Measurements from ENCODE around the gene MGLL.

DNA sequence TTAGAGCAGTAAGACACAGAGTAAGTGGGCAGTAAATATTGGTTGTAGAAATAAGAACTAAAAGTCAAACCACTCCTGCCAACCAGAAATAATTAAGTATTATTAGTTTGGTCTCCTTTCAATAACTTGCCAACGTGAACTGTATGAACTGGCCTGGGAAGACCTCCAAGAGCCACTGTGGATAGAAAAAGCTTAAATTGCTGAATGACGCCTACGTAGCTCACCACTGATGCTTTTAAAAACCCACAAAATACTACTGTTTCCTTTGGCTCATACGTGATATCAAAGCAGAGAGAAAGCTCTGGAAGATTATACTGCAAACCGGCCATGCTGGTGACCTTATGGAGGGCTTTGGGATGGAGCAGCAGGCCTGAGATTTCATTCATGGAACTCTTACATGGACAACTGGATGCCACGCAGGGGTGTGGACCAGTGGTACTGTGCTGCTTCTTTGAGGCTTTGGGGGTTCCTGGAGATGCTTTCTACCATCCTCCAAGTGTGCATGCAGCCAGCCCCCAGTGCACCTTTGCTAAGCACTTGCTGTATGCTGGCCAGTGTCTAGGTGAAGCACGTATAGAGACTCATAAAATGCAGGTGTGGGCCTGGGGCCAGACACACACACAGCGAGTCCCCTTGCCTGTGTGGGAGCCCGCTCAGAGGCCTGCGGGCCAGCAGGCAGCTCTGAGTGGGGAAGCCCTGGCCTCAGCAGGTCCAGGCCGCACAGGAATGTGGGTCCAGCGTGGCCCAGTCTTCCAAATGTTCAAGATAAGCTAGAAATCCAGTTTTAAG, 82.8 kb downstream of the MGLL start:
- TF ChIP-seq POLR2AphosphoS5 (IDR thresholded peaks at IDR 0.05; ENCODE audit: borderline replicate concordance, low read depth, low read length), result no peak
- TF ChIP-seq EZH2 (IDR thresholded peaks at IDR 0.05), result no peak
- no peak for TF ChIP-seq FOXP2 (optimal IDR thresholded peaks at IDR 0.05; ENCODE audit: control extremely low read depth, extremely low read length, insufficient read depth)

Data from SK-N-MC (cell line).